Suprapubic skin (tissue), 4 donors: ENCODE data around the gene RTEL1. TPM values are rescaled to one million over a fixed set of nuclear protein-coding genes. Genes with fewer than 3 reads are reported as not detected.

ENCODE experiments used
- DNase-seq, 2 donors: peaks; one replicate each; pipeline ENCODE4 v3.0.0-alpha.2; 2019; ENCODE audit warnings: low spot score in 2 of 2
- H3K27ac ChIP-seq: fragments of 200-600 bp; sonication (generic); one replicate; pipeline ENCODE4 v1.5.1; 2019
- H3K27me3 ChIP-seq: fragments of 200-600 bp; sonication (generic); one replicate; pipeline ENCODE4 v1.5.1; 2019
- H3K36me3 ChIP-seq: fragments of 200-600 bp; sonication (generic); one replicate; pipeline ENCODE4 v1.5.1; 2019
- H3K4me1 ChIP-seq: fragments of 200-600 bp; sonication (generic); one replicate; pipeline ENCODE4 v1.5.1; 2019
- H3K4me3 ChIP-seq: fragments of 200-600 bp; sonication (generic); one replicate; pipeline ENCODE4 v1.5.1; 2019; ENCODE audit warnings: mild to moderate bottlenecking
- H3K9me3 ChIP-seq: fragments of 200-600 bp; sonication (generic); one replicate; pipeline ENCODE4 v1.5.1; 2019
- EP300 ChIP-seq: sonication (generic); formaldehyde crosslinking; IDR thresholded peaks from one replicate; pipeline ENCODE4 v1.6.1; 2017; ENCODE audit warnings: antibody characterized with exemption
- POLR2A ChIP-seq, 2 donors: fragments of 450-650 bp; IDR thresholded peaks; one replicate each; pipeline ENCODE4 v1.6.1; 2017; ENCODE audit warnings: antibody characterized with exemption in 2 of 2, mild to moderate bottlenecking in 2 of 2, moderate library complexity in 2 of 2
- POLR2AphosphoS5 ChIP-seq, 3 donors: sonication (generic); formaldehyde crosslinking; IDR thresholded peaks; one replicate each; pipeline ENCODE4 v1.6.1; 2017; ENCODE audit warnings: antibody characterized with exemption in 3 of 3
- WGBS: methylation state at CpG from one replicate; pipeline ENCODE4 v1.1.5; 2018; 5-methylcytosine and 5-hydroxymethylcytosine counted together
- total RNA-seq, 4 donors: library from RNA; depleted of rRNA; stranded (reverse); fragments of >200 nt; gene quantifications; one replicate each; pipeline ENCODE4 v1.1.0, GENCODE V29; 2016
- TF ChIP-seq, protein P1 (sequence below), 2 donors: fragments of 200-600 bp in 1 of 2; fragments of 450-650 bp in 1 of 2; sonication (generic) in 1 of 2; IDR thresholded peaks; one replicate each; pipeline ENCODE4 v1.5.1; 2016 to 2019; ENCODE audit warnings: antibody characterized with exemption in 2 of 2, mild to moderate bottlenecking in 1 of 2, moderate library complexity in 1 of 2

RTEL1 gene
- total RNA-seq, 4 donors from 2014 or later: 6.9 to 26.6 (median 13.9) TPM

DNA sequence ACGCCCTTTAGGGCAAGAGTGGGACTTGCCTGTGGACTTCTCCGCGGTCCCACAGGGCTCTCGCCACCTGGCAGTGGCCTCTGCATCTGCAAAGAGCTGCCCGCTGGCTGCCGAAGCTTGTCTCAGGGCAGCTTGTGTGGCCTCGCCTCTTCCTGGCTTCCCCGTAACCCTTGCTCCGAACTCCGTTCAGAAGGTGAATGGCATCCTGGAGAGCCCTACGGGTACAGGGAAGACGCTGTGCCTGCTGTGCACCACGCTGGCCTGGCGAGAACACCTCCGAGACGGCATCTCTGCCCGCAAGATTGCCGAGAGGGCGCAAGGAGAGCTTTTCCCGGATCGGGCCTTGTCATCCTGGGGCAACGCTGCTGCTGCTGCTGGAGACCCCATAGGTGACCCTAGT, 3.0 kb downstream of the RTEL1 start:
- no peak for DNase-seq
- no peak for TF ChIP-seq EP300
- TF ChIP-seq POLR2AphosphoS5 (IDR thresholded peaks at IDR 0.05): no peak
- no peak for TF ChIP-seq POLR2A (IDR thresholded peaks at IDR 0.05)
- TF ChIP-seq, protein P1, sequence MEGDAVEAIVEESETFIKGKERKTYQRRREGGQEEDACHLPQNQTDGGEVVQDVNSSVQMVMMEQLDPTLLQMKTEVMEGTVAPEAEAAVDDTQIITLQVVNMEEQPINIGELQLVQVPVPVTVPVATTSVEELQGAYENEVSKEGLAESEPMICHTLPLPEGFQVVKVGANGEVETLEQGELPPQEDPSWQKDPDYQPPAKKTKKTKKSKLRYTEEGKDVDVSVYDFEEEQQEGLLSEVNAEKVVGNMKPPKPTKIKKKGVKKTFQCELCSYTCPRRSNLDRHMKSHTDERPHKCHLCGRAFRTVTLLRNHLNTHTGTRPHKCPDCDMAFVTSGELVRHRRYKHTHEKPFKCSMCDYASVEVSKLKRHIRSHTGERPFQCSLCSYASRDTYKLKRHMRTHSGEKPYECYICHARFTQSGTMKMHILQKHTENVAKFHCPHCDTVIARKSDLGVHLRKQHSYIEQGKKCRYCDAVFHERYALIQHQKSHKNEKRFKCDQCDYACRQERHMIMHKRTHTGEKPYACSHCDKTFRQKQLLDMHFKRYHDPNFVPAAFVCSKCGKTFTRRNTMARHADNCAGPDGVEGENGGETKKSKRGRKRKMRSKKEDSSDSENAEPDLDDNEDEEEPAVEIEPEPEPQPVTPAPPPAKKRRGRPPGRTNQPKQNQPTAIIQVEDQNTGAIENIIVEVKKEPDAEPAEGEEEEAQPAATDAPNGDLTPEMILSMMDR (IDR thresholded peaks at IDR 0.05): no peak
- H3K4me3 ChIP-seq: no peak overlapping the region
- WGBS: 93% methylated on average over 15 of the region's 22 CpGs
- no peaks in the 10 kb centered on the region for H3K9me3 ChIP-seq
- H3K36me3 ChIP-seq: peaks cover 52% of the 10 kb centered on the region
- H3K27me3 ChIP-seq: no peaks in the 10 kb centered on the region
- H3K27ac ChIP-seq: no peak overlapping the region
- H3K4me1 ChIP-seq: peaks cover 26% of the 10 kb centered on the region

DNA sequence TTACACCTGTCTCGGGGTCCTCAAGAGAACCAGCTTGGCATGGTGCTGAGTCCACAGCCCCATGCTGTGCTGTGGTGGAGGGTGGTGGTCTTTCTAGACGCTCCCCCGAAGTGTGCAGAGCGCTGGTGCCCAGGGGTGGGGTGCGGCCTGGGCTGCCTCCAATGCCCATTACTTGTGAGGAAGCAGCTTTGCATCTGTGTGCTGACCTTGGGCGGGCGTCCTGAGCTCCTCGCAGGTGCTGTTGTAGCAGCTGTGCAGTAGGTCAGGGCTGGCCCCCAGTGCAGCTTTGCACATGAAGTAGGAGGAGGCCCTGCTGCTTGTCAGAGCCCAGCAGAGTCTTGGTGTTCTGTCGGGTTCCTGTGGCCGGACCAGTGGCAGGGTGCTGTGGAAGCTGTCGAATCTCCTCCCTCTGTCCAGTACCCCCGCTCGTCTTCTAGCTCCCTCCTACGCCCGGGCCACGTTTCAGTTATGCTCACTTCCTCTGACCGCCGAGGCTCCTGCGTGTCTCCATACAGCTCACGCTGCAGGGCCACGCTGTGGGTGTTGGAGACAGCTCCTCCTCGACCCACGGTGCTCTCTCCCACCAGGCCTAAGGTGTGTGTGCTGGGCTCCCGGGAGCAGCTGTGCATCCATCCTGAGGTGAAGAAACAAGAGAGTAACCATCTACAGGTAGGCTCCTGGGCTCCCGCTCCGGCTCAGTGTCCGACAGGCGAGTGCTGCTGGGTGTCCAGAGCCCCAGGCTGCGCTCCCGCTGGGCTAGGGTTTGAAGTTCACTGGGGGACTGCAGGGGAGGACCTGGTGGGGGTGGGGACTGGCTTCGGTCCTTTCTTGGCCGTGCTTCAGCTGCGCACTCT, 4.1 kb downstream of the RTEL1 start:
- 95% methylated on average over 10 of the region's 33 CpGs for WGBS
- Histone ChIP-seq H3K27ac (no peak overlapping the region), H3K9me3 (no peaks in the 10 kb centered on the region), H3K36me3 (peaks cover 60% of the 10 kb centered on the region), H3K4me3 (no peak overlapping the region), H3K27me3 (no peaks in the 10 kb centered on the region), H3K4me1 (peaks cover 22% of the 10 kb centered on the region)
- TF ChIP-seq, protein P1 (IDR thresholded peaks at IDR 0.05): no peak
- TF ChIP-seq POLR2A (IDR thresholded peaks at IDR 0.05) (no peak), POLR2AphosphoS5 (IDR thresholded peaks at IDR 0.05) (no peak), EP300 (no peak)
- no peak for DNase-seq

DNA sequence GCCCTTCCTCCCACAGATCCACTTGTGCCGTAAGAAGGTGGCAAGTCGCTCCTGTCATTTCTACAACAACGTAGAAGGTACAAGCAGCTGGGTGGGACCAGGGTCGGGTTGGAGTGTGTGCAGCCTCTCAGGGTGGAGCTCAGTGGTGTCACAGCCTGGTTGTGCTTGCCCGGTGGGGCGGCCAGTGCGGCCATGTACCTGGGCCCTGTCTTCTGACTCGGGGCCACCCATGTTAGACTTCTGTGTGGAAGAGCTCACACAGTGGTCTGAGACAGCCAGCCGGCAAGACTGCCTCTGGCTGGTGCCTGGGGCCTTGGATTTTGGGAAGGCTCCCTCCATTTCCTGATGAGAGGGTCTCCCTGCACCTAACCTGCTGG, 4.7 kb downstream of the RTEL1 start:
- Histone ChIP-seq H3K27ac (no peak overlapping the region), H3K4me3 (no peak overlapping the region), H3K9me3 (no peaks in the 10 kb centered on the region), H3K27me3 (no peaks in the 10 kb centered on the region), H3K4me1 (peaks cover 16% of the 10 kb centered on the region), H3K36me3 (peaks cover 66% of the 10 kb centered on the region)
- DNase-seq: no peak
- TF ChIP-seq, protein P1 (IDR thresholded peaks at IDR 0.05): no peak
- TF ChIP-seq EP300: no peak
- TF ChIP-seq POLR2A (IDR thresholded peaks at IDR 0.05): no peak
- no peak for TF ChIP-seq POLR2AphosphoS5 (IDR thresholded peaks at IDR 0.05)
- whole genome bisulfite sequencing: 79% methylated on average over 3 of the region's 9 CpGs

DNA sequence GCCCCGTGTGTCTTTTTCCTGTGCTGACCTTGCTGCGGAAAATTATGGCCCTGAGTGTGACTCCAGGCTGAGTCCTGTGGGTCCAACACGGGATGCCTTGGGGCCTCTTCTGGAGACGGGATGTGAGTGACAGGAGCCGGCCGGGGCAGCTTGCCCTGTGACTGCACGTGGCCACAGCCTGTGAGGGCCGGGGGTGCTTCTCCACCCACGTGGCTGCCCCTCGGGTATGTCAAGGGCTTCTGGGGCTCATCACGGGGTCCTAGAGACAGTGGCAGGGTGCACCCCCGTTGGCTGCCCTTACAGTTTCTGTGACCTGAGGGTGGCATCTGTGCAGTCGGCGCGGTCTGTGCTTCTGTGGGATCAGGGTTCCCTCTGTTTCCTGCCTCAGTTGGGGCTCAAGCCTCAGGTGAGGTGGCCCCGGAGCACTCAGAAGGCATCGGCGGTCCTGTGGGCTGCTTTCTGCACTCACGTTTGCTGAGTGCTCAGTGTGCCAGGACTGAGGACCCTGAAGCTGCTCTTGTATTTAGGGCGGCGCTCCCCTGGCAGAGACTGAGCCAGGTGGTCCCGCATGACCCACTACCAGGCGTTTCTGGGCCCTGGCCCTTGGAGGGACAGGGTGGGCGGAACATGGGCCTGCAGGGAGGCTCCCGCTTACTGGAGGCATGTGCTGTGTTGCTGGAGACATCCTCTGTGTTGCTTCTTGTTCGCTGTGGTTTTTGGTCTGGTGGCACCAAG, 5.4 kb downstream of the RTEL1 start:
- H3K4me3 ChIP-seq: no peak overlapping the region
- peaks cover 13% of the 10 kb centered on the region for H3K4me1 ChIP-seq
- H3K36me3 ChIP-seq: peaks cover 73% of the 10 kb centered on the region
- TF ChIP-seq POLR2A (IDR thresholded peaks at IDR 0.05) (no peak), POLR2AphosphoS5 (IDR thresholded peaks at IDR 0.05) (no peak), EP300 (no peak)
- TF ChIP-seq, protein P1 (IDR thresholded peaks at IDR 0.05): no peak
- H3K27me3 ChIP-seq: no peaks in the 10 kb centered on the region
- WGBS: 92% methylated on average over 7 of the region's 26 CpGs
- H3K9me3 ChIP-seq: no peaks in the 10 kb centered on the region
- H3K27ac ChIP-seq: no peak overlapping the region
- DNase-seq: no peak

DNA sequence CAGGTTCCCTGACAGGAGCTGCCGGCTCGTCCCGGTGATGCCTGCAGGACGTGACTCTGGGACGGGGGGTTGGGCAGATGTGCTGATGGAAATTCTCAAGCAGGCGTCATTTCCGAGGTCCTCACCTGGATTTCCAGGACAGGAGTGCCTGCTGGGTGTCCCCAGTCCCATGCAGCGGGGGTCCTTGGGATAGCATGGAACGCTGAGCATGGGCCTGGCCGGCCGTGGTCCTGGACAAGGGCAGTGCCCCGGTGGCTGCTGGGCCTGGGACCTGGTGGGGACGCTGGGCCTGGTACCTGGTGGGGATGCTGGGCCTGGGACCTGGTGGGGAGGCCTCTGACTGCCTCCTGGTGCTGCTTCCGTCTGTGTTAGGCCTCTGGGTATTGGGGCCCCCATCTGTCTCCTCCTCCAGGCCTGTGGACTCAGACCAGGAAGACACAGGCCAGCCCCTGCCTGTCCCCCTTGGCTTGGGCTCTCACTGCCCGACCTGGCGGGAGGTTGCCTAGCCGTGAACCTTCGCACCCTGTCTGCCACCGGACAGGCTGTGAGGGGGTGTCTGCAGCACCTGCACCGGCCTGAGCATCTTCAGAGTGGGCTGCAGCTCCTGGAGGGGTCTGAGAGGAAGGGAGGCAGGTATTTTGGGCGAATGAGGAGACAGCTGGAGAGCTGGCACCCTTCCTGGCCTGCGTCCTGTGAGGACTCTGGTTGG, 6.2 kb downstream of the RTEL1 start:
- no peaks in the 10 kb centered on the region for H3K9me3 ChIP-seq
- WGBS: 88% methylated on average over 13 of the region's 22 CpGs
- TF ChIP-seq POLR2AphosphoS5 (IDR thresholded peaks at IDR 0.05): no peak
- TF ChIP-seq EP300: no peak
- TF ChIP-seq POLR2A (IDR thresholded peaks at IDR 0.05): no peak
- TF ChIP-seq, protein P1 (IDR thresholded peaks at IDR 0.05): no peak
- no peaks in the 10 kb centered on the region for H3K27me3 ChIP-seq
- H3K36me3 ChIP-seq: peaks cover 79% of the 10 kb centered on the region
- H3K4me3 ChIP-seq: no peak overlapping the region
- H3K4me1 ChIP-seq: peaks cover 5% of the 10 kb centered on the region
- DNase-seq: no peak
- no peak overlapping the region for H3K27ac ChIP-seq
